Stimulated activated CD8-positive, alpha-beta memory T cell treated with anti-CD3 and anti-CD28 coated beads, Interleukin-7, amount 100 ng/mL, for 4 hours (primary cell): ENCODE results near the gene MLF2.
A peak's percentile ranks its signal among the peaks of the same experiment; 100 is the strongest.
"Not testable (repeated sequence)": the region's sequence is repeated elsewhere in the genome, so short reads cannot be mapped to it uniquely, and the experiment has no call there.

ENCODE experiments used
- DNase-seq, 2 donors: peaks; one replicate each; pipeline ENCODE4 v3.0.0-alpha.2; 2020; ENCODE audit warnings: low read depth in 2 of 2

The MLF2 gene

GRCh38 chr12:6765634-6766581 lies 13.0 kb upstream of the MLF2 start, which contains the start of gene PTMS:
PTMS (plus strand) TSS chr12:6766363; CDS start chr12:6766706, 343 bp downstream.
- DNase-seq, result peak in 1 of 2 donors; percentile 27

GRCh38 chr12:6765048-6765633 lies 12.2 kb upstream of the MLF2 start:
- DNase-seq, result no peak

GRCh38 chr12:6764011-6764828 lies 11.3 kb upstream of the MLF2 start:
- DNase-seq, result peak; percentile 23 to 27

- DNase-seq, result no peak
Observed at GRCh38 chr12:6763380-6763779, 10.4 kb upstream of the MLF2 start.

GRCh38 chr12:6759741-6760140 lies 6.8 kb upstream of the MLF2 start:
- no peak for DNase-seq

- no peak for DNase-seq
Observed at GRCh38 chr12:6758506-6759095, 5.7 kb upstream of the MLF2 start.

- DNase-seq, result no peak
Observed at GRCh38 chr12:6757028-6757690, 4.2 kb upstream of the MLF2 start.

- DNase-seq, result no peak
Observed at GRCh38 chr12:6754411-6754810, 1.5 kb upstream of the MLF2 start.

- no peak for DNase-seq
Observed at GRCh38 chr12:6753772-6754356, 923 bp upstream of the MLF2 start.

GRCh38 chr12:6752167-6752920 lies 597 bp downstream of the MLF2 start:
- peak in 1 of 2 donors; percentile 30 for DNase-seq

GRCh38 chr12:6751767-6752166 lies 1.2 kb downstream of the MLF2 start:
- DNase-seq, result no peak

GRCh38 chr12:6750506-6750905 lies 2.4 kb downstream of the MLF2 start:
- no peak for DNase-seq

- DNase-seq, result no peak
Observed at GRCh38 chr12:6748761-6749160, 4.2 kb downstream of the MLF2 start.

- DNase-seq, result no peak
Observed at GRCh38 chr12:6747216-6747615, 5.7 kb downstream of the MLF2 start.

GRCh38 chr12:6745741-6746525 lies 7.0 kb downstream of the MLF2 start:
- DNase-seq, result no peak

GRCh38 chr12:6743300-6743699 lies 9.6 kb downstream of the MLF2 start:
- DNase-seq, result not testable (repeated sequence)

GRCh38 chr12:6742834-6743233 lies 10.1 kb downstream of the MLF2 start:
- DNase-seq, result no peak

GRCh38 chr12:6742080-6742479 lies 10.9 kb downstream of the MLF2 start:
- not testable (repeated sequence) for DNase-seq

- no peak for DNase-seq
Observed at GRCh38 chr12:6736754-6737153, 16.2 kb downstream of the MLF2 start.
